Measurements from ENCODE around the gene SH3PXD2A.
A peak's percentile ranks its signal among the peaks of the same experiment; 100 is the strongest.
"Not testable (repeated sequence)": the region's sequence is repeated elsewhere in the genome, so short reads cannot be mapped to it uniquely, and the experiment has no call there.

Gene SH3PXD2A

GRCh38 chr10:103853428-103854264, 1.7 kb downstream of the SH3PXD2A start:
- Histone ChIP-seq H3K9ac (ENCODE audit: low read depth, low read length) (no peak overlapping the region), H3K36me3 (ENCODE audit: control insufficient read depth, insufficient read depth, low read length) (no peaks in the 10 kb centered on the region), H3K27me3 (ENCODE audit: control insufficient read depth, insufficient read depth, low read length) (peaks cover 42% of the 10 kb centered on the region), H3K4me3 (ENCODE audit: low read depth, low read length) (peak overlapping the region; percentile 80), H3K9me3 (ENCODE audit: control insufficient read depth, insufficient read depth, low read length) (no peaks in the 10 kb centered on the region), H3K4me1 (ENCODE audit: control insufficient read depth, insufficient read depth, low read length) (peaks cover 10% of the 10 kb centered on the region)

DNA sequence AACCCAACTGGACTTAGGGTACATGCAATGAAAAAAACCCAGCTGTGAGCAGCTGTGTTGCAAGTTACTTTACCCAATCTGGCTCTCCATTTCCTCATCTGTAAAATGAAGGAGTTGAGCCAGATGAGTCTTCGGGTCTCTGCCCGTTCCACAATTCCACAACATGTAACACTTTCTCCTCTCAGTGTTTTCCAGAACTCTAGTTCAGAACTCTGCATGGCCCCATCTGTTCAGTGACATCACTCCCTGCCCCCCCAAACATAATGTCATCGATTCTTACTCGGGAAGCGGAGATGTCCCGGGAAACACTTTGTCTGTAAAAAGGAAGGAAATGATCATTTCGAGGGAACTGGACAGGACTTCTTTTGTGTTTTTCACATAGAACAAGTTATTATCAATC, 2.5 kb downstream of the SH3PXD2A start:
- no peaks in the 10 kb centered on the region for H3K9me3 ChIP-seq (ENCODE audit: control insufficient read depth, insufficient read depth, low read length)
- H3K4me3 ChIP-seq (ENCODE audit: low read depth, low read length): no peak overlapping the region
- H3K27me3 ChIP-seq (ENCODE audit: control insufficient read depth, insufficient read depth, low read length): peaks cover 39% of the 10 kb centered on the region
- H3K36me3 ChIP-seq (ENCODE audit: control insufficient read depth, insufficient read depth, low read length): no peaks in the 10 kb centered on the region
- peaks cover 10% of the 10 kb centered on the region for H3K4me1 ChIP-seq (ENCODE audit: control insufficient read depth, insufficient read depth, low read length)
- H3K9ac ChIP-seq (ENCODE audit: low read depth, low read length): no peak overlapping the region

DNA sequence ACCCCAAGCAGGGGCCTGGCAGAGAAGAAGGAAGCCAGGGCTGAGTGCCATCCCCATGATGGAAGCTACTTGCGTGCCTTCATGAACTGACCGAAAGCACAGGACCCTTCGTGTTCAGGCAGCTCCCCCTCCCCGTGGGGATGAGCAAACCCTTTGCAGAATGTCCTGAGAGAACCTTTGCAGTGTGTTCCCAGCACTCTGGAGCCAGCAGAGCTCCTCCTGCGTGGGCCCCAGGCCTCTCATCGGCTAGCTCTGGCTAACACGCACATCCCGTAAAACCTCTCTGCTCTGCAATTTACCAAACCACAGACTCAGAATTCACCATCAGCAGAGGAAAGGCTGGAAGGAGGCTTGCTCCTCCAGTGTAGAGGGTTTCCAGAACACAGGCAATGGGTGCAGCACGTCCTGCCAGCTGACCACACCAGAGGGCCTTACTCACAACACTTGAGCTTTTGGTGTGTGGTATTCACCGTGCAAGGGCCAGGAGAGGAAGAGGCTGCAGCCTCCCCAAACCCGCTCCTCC, 3.1 kb downstream of the SH3PXD2A start:
- peaks cover 10% of the 10 kb centered on the region for H3K4me1 ChIP-seq (ENCODE audit: control insufficient read depth, insufficient read depth, low read length)
- H3K9ac ChIP-seq (ENCODE audit: low read depth, low read length): no peak overlapping the region
- no peaks in the 10 kb centered on the region for H3K36me3 ChIP-seq (ENCODE audit: control insufficient read depth, insufficient read depth, low read length)
- peaks cover 33% of the 10 kb centered on the region for H3K27me3 ChIP-seq (ENCODE audit: control insufficient read depth, insufficient read depth, low read length)
- no peaks in the 10 kb centered on the region for H3K9me3 ChIP-seq (ENCODE audit: control insufficient read depth, insufficient read depth, low read length)
- H3K4me3 ChIP-seq (ENCODE audit: low read depth, low read length): no peak overlapping the region

DNA sequence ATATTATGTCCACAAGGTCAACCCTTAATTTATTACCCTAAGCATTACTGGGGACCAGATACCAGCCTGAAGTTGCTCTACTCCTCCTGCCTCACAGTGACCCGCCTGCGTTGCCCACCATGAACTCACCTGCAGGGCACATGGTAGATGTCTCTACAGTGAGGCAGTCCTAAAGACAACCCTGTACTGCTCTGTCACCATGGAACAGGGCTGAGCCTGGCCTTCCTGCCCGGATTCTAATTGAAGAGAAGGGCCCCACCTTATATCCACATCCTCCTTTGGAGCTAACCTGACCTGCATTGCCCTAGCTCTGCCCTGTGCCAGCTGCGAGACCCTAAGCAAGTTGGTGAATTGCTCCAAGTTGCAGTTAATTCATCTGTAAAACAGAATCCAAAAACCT, 4.1 kb downstream of the SH3PXD2A start:
- H3K9ac ChIP-seq (ENCODE audit: low read depth, low read length): no peak overlapping the region
- no peaks in the 10 kb centered on the region for H3K36me3 ChIP-seq (ENCODE audit: control insufficient read depth, insufficient read depth, low read length)
- H3K4me1 ChIP-seq (ENCODE audit: control insufficient read depth, insufficient read depth, low read length): peaks cover 7% of the 10 kb centered on the region
- H3K9me3 ChIP-seq (ENCODE audit: control insufficient read depth, insufficient read depth, low read length): no peaks in the 10 kb centered on the region
- peaks cover 23% of the 10 kb centered on the region for H3K27me3 ChIP-seq (ENCODE audit: control insufficient read depth, insufficient read depth, low read length)
- H3K4me3 ChIP-seq (ENCODE audit: low read depth, low read length): no peak overlapping the region

- Histone ChIP-seq H3K4me1 (ENCODE audit: control insufficient read depth, insufficient read depth, low read length) (peaks cover 9% of the 10 kb centered on the region), H3K9me3 (ENCODE audit: control insufficient read depth, insufficient read depth, low read length) (no peaks in the 10 kb centered on the region), H3K4me3 (ENCODE audit: low read depth, low read length) (no peak overlapping the region), H3K36me3 (ENCODE audit: control insufficient read depth, insufficient read depth, low read length) (no peaks in the 10 kb centered on the region), H3K27me3 (ENCODE audit: control insufficient read depth, insufficient read depth, low read length) (peaks cover 19% of the 10 kb centered on the region), H3K9ac (ENCODE audit: low read depth, low read length) (no peak overlapping the region)
Measured at GRCh38 chr10:103850572-103850895, 4.8 kb downstream of the SH3PXD2A start.

GRCh38 chr10:103849880-103850571, 5.3 kb downstream of the SH3PXD2A start:
- Histone ChIP-seq H3K4me3 (ENCODE audit: low read depth, low read length) (no peak overlapping the region), H3K9me3 (ENCODE audit: control insufficient read depth, insufficient read depth, low read length) (no peaks in the 10 kb centered on the region), H3K36me3 (ENCODE audit: control insufficient read depth, insufficient read depth, low read length) (no peaks in the 10 kb centered on the region), H3K9ac (ENCODE audit: low read depth, low read length) (no peak overlapping the region), H3K4me1 (ENCODE audit: control insufficient read depth, insufficient read depth, low read length) (peaks cover 9% of the 10 kb centered on the region), H3K27me3 (ENCODE audit: control insufficient read depth, insufficient read depth, low read length) (peaks cover 19% of the 10 kb centered on the region)

GRCh38 chr10:103849212-103849877, 6.0 kb downstream of the SH3PXD2A start:
- no peaks in the 10 kb centered on the region for H3K9me3 ChIP-seq (ENCODE audit: control insufficient read depth, insufficient read depth, low read length)
- H3K4me3 ChIP-seq (ENCODE audit: low read depth, low read length): no peak overlapping the region
- peaks cover 9% of the 10 kb centered on the region for H3K4me1 ChIP-seq (ENCODE audit: control insufficient read depth, insufficient read depth, low read length)
- H3K36me3 ChIP-seq (ENCODE audit: control insufficient read depth, insufficient read depth, low read length): no peaks in the 10 kb centered on the region
- H3K27me3 ChIP-seq (ENCODE audit: control insufficient read depth, insufficient read depth, low read length): peaks cover 17% of the 10 kb centered on the region
- no peak overlapping the region for H3K9ac ChIP-seq (ENCODE audit: low read depth, low read length)

DNA sequence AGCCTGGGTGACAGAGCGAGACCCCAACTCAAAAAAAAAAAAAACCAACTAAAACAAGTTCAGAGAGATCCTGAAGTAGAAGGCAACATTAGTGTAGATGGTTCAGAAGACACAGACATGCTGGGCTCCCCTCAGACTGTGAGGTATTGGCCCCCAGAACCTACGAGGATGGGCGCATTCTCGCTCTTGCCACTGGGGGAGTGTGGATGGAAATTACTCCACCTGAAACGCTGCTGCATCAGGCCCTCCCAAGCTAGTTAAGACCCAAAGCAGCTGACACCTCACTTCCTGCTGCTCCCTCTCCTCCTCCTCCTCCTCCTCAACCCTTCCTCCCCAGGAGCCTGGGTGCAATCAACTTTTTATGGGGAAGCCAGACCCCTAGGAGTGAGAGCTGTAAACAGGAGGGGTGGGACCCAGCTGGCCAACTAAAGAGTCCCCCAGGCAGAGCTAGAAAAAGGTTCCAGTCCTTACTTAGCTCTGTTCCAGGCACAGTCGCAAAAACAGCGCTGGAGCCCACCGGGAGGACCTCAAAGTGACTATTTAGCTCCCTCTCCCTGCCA, 7.4 kb downstream of the SH3PXD2A start:
- Histone ChIP-seq H3K27me3 (ENCODE audit: control insufficient read depth, insufficient read depth, low read length) (peaks cover 4% of the 10 kb centered on the region), H3K4me3 (ENCODE audit: low read depth, low read length) (no peak overlapping the region), H3K36me3 (ENCODE audit: control insufficient read depth, insufficient read depth, low read length) (no peaks in the 10 kb centered on the region), H3K9ac (ENCODE audit: low read depth, low read length) (no peak overlapping the region), H3K4me1 (ENCODE audit: control insufficient read depth, insufficient read depth, low read length) (peaks cover 3% of the 10 kb centered on the region), H3K9me3 (ENCODE audit: control insufficient read depth, insufficient read depth, low read length) (no peaks in the 10 kb centered on the region)

DNA sequence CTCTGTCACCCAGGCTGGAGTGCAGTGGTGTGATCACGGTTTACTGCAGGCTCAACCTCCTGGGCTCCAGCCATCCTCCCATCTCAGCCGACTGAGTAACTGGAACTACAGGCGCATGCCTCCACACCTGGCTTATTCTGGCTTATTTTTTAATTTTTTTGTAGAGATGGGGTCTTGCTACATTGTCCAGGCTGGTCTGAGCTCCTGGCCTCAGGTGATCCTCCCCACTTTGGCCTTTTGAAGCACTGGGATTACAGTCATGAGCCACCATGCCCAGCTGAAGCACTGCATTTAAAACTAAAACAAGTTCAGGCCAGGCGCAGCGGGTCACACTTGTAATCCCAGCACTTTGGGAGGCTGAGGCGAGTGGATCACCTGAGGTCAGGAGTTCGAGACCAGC, 8.0 kb downstream of the SH3PXD2A start:
- Histone ChIP-seq H3K9ac (ENCODE audit: low read depth, low read length) (no peak overlapping the region), H3K4me1 (ENCODE audit: control insufficient read depth, insufficient read depth, low read length) (peaks cover 3% of the 10 kb centered on the region), H3K9me3 (ENCODE audit: control insufficient read depth, insufficient read depth, low read length) (no peaks in the 10 kb centered on the region), H3K27me3 (ENCODE audit: control insufficient read depth, insufficient read depth, low read length) (no peaks in the 10 kb centered on the region), H3K4me3 (ENCODE audit: low read depth, low read length) (no peak overlapping the region), H3K36me3 (ENCODE audit: control insufficient read depth, insufficient read depth, low read length) (no peaks in the 10 kb centered on the region)

DNA sequence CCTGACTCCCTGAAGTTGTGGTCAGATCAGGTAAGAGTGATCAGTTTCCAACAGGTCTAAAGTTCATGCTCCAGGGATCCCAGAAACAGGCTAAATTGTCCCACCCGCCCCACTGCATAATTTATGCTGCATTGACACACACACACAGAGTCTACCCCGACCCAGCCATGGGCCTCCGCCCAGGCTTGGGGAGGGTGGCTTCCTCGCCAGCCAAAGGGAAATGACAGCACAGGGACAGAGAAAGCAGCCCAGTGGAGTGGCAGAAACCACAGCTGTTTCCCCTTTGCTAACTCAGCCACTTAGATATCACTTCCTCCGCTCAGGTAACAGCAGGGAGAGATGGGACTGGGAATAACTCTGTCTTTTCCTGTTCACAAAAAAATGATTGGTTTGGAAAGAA, 9.4 kb downstream of the SH3PXD2A start:
- Histone ChIP-seq H3K4me1 (ENCODE audit: control insufficient read depth, insufficient read depth, low read length) (peaks cover 6% of the 10 kb centered on the region), H3K27me3 (ENCODE audit: control insufficient read depth, insufficient read depth, low read length) (no peaks in the 10 kb centered on the region), H3K9me3 (ENCODE audit: control insufficient read depth, insufficient read depth, low read length) (no peaks in the 10 kb centered on the region), H3K4me3 (ENCODE audit: low read depth, low read length) (no peak overlapping the region), H3K9ac (ENCODE audit: low read depth, low read length) (peak overlapping the region; percentile 65), H3K36me3 (ENCODE audit: control insufficient read depth, insufficient read depth, low read length) (no peaks in the 10 kb centered on the region)

GRCh38 chr10:103845346-103845745, 10.0 kb downstream of the SH3PXD2A start:
- H3K27me3 ChIP-seq (ENCODE audit: control insufficient read depth, insufficient read depth, low read length); H3K36me3 ChIP-seq (ENCODE audit: control insufficient read depth, insufficient read depth, low read length); H3K9ac ChIP-seq (ENCODE audit: low read depth, low read length); H3K9me3 ChIP-seq (ENCODE audit: control insufficient read depth, insufficient read depth, low read length); H3K4me3 ChIP-seq (ENCODE audit: low read depth, low read length): not testable (repeated sequence)
- peaks cover 13% of the 10 kb centered on the region for H3K4me1 ChIP-seq (ENCODE audit: control insufficient read depth, insufficient read depth, low read length)

All from iPS-15b (cell line).